ENCODE results near the gene MAP3K8. TPM values are rescaled to one million over a fixed set of nuclear protein-coding genes. Genes with fewer than 3 reads are reported as not detected.

The MAP3K8 gene
- total RNA-seq, 6 experiments from 2014 or later = 3.1 to 21.9 (median 6.1) TPM

DNA sequence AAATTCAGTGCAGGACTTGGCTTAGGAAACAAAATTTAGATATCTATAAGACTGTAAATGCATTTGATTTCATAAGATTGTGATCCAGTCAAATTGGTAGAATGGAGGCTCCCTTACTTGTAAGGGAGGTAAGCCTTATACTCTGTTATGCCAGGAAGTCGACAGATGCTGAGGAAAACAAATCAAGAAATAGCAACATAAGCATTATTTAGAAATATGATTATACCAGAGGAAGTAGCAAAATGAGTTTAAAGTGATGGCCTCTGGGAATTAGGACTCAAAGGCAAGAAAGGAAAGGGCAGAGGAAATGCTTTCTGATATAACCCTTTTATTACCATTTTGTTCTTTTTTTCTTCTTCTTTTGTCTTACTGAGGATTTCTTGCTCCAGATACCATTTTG is 44.4 kb upstream of the MAP3K8 start:
- H3K4me1 ChIP-seq = peaks cover 0 to 3% (median 0%) of the 10 kb centered on the region in 4 donors
- no peaks in the 10 kb centered on the region for H3K9me3 ChIP-seq
- ATAC-seq = no peak
- WGBS (ENCODE audit: insufficient coverage, low coverage, low lambda C conversion rate, missing lambda C conversion rate) = 19% methylated on average over 1 of the region's 1 CpG
- TF ChIP-seq POLR2A (IDR thresholded peaks at IDR 0.05) = no peak
- TF ChIP-seq, protein P1, sequence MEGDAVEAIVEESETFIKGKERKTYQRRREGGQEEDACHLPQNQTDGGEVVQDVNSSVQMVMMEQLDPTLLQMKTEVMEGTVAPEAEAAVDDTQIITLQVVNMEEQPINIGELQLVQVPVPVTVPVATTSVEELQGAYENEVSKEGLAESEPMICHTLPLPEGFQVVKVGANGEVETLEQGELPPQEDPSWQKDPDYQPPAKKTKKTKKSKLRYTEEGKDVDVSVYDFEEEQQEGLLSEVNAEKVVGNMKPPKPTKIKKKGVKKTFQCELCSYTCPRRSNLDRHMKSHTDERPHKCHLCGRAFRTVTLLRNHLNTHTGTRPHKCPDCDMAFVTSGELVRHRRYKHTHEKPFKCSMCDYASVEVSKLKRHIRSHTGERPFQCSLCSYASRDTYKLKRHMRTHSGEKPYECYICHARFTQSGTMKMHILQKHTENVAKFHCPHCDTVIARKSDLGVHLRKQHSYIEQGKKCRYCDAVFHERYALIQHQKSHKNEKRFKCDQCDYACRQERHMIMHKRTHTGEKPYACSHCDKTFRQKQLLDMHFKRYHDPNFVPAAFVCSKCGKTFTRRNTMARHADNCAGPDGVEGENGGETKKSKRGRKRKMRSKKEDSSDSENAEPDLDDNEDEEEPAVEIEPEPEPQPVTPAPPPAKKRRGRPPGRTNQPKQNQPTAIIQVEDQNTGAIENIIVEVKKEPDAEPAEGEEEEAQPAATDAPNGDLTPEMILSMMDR (IDR thresholded peaks at IDR 0.05) = no peak
- intact Hi-C loops (cut with DNase I) = no loop called here
- no peak overlapping the region for H3K27ac ChIP-seq
- no peaks in the 10 kb centered on the region for H3K36me3 ChIP-seq
- H3K27me3 ChIP-seq = no peaks in the 10 kb centered on the region
- DNase-seq = no peak
- H3K4me3 ChIP-seq = no peak overlapping the region

DNA sequence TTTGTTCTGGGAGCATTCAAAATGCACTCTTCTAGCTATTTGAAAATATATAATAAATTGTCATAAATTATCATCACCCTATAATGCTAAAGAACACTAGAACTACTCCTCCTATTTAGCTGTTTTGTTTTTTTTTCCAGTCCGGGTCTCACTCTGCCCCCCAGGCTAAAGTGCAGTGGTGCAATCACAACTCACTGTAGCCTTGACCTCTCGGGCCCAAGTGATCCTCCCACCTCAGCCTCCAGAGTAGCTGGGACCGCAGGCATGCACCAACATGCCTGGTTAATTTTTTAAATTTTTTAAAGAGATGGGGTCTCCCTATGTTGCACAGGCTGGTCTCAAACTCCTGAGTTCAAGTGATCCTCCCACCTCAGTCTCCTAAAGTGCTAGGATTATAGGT is 43.8 kb upstream of the MAP3K8 start:
- H3K4me3 ChIP-seq = no peak overlapping the region
- ATAC-seq = no peak
- H3K4me1 ChIP-seq = peaks cover 0 to 3% (median 0%) of the 10 kb centered on the region in 4 donors
- WGBS (ENCODE audit: insufficient coverage, low coverage, low lambda C conversion rate, missing lambda C conversion rate) = 53% methylated on average over 3 of the region's 3 CpGs
- intact Hi-C loops (cut with DNase I) = loop anchor here in 1 of 2 donors (10.0 kb wide), 1 partner anchor 145 kb away; no protein-coding TSS in a partner anchor
- H3K27ac ChIP-seq = no peak overlapping the region
- DNase-seq = no peak
- no peaks in the 10 kb centered on the region for H3K36me3 ChIP-seq
- no peaks in the 10 kb centered on the region for H3K27me3 ChIP-seq
- H3K9me3 ChIP-seq = no peaks in the 10 kb centered on the region
- TF ChIP-seq, protein P1 (IDR thresholded peaks at IDR 0.05) = no peak
- TF ChIP-seq POLR2A (IDR thresholded peaks at IDR 0.05) = no peak

DNA sequence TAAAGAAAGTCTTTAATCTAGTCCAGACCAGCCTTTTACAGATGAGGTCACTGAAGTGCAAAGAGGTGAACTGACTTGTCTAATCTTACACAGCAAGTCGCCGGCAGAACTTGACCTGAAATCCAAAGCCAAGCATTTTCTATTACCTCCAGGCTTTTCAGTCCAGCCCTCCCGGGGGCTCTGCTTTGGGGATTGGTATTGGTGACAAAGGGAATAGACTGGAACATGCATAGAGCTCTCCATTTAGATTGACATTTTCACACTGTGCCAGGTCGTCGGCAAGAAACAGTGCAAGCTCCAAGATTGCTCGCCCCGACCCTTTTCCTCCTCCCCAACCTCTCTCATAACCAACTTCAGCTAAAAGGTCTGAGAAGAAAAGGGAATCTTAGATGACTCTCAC is 42.7 kb upstream of the MAP3K8 start:
- no peak for TF ChIP-seq POLR2A (IDR thresholded peaks at IDR 0.05)
- TF ChIP-seq, protein P1 (IDR thresholded peaks at IDR 0.05) = no peak
- DNase-seq = no peak
- Histone ChIP-seq H3K27ac (no peak overlapping the region), H3K9me3 (no peaks in the 10 kb centered on the region), H3K27me3 (no peaks in the 10 kb centered on the region), H3K36me3 (no peaks in the 10 kb centered on the region), H3K4me3 (no peak overlapping the region), H3K4me1 (peaks cover 0 to 3% (median 0%) of the 10 kb centered on the region in 4 donors)
- no peak for ATAC-seq
- WGBS (ENCODE audit: insufficient coverage, low coverage, low lambda C conversion rate, missing lambda C conversion rate) = 82% methylated on average over 7 of the region's 7 CpGs
- intact Hi-C loops (cut with DNase I) = loop anchor here in 1 of 2 donors (10.0 kb wide), 1 partner anchor 144 kb away; no protein-coding TSS in a partner anchor

DNA sequence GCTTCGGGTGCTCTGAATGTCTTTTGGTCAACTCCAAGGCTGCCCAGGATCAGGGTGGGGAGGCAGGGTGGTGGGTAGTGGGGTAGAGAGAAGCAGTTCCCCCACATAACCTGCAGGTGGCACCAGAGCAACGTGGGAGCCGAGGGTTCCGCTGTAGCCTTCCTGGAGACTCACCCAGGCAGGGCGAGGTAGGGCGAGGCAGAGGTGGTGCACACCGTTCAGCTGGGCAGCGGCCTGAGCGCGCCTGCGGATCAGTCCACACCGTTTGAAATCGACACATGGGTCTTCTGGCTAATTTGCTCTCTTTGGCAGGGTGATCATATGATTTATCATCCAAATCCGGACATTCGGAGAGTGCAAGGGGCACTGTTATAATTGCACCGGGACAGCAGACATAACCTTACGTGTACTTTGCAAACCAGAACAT is 41.4 kb upstream of the MAP3K8 start:
- H3K4me3 ChIP-seq = no peak overlapping the region

More for the DNA sequence above, 41.4 kb upstream of the MAP3K8 start:
- Histone ChIP-seq H3K27ac (no peak overlapping the region), H3K9me3 (no peaks in the 10 kb centered on the region), H3K27me3 (no peaks in the 10 kb centered on the region), H3K36me3 (no peaks in the 10 kb centered on the region), H3K4me1 (peaks cover 0 to 3% (median 0%) of the 10 kb centered on the region in 4 donors)
- peak; percentile 78 to 82 (median 78) for DNase-seq
- intact Hi-C loops (cut with DNase I) = loop anchor here in 1 of 2 donors (10.0 kb wide), 1 partner anchor 142 kb away; no protein-coding TSS in a partner anchor
- ATAC-seq = peak; percentile 100
- 25% methylated on average over 4 of the region's 17 CpGs for WGBS (ENCODE audit: insufficient coverage, low coverage, low lambda C conversion rate, missing lambda C conversion rate)
- no peak for TF ChIP-seq POLR2A (IDR thresholded peaks at IDR 0.05)
- TF ChIP-seq, protein P1 (IDR thresholded peaks at IDR 0.05) = peak; percentile 82 to 91 (median 90)
